Astrocyte of the cerebellum (primary cell): ENCODE data around the gene TIMM17B.
A peak's percentile ranks its signal among the peaks of the same experiment; 100 is the strongest.

Experiments
- DNase-seq: peaks from one replicate; pipeline ENCODE4 v3.0.0-alpha.2; 2011; ENCODE audit warnings: low read depth
- H3K4me3 ChIP-seq: 2 replicates; pipeline ENCODE4 v1.5.1; 2011; ENCODE audit warnings: mild to moderate bottlenecking, low read depth, low read length, moderate library complexity
- in situ Hi-C: cut with HindIII; loops from 2 replicates; pipeline ENCODE4 v1.10.0; 2017; ENCODE audit warnings: low sequenced_read_pairs
- TF ChIP-seq, protein P1 (sequence below): IDR thresholded peaks from 2 replicates; pipeline ENCODE4 v1.5.1; 2012; ENCODE audit warnings: low read length, low read depth, moderate library complexity, mild to moderate bottlenecking; ENCODE audit errors: missing control alignments

TIMM17B gene

DNA sequence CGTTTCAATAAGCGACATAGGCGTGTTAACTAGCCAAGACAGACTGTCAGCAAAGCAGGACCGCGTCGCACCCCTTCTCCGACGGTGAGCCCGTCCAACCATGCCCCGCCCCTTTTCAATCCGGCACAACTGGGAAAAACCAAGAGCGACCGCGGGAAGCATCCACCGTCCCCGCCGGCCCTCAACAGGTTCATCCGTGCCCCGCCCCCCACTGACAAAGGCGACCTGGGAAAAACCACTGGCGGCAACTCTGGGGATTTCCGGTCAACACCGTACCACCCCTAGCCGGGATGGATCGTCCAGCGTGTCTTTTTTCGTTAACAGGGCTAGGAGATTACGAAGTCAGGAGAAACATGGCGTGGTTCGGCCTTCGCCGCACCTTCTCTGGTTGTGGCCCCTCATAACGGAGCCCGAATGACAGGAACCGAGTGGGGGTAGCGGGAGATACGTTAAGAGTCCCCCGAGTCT is 377 bp downstream of the TIMM17B start:
- in situ Hi-C loops = no loop called here
- DNase-seq = no peak
- H3K4me3 ChIP-seq = peak overlapping the region; percentile 77
- TF ChIP-seq, protein P1, sequence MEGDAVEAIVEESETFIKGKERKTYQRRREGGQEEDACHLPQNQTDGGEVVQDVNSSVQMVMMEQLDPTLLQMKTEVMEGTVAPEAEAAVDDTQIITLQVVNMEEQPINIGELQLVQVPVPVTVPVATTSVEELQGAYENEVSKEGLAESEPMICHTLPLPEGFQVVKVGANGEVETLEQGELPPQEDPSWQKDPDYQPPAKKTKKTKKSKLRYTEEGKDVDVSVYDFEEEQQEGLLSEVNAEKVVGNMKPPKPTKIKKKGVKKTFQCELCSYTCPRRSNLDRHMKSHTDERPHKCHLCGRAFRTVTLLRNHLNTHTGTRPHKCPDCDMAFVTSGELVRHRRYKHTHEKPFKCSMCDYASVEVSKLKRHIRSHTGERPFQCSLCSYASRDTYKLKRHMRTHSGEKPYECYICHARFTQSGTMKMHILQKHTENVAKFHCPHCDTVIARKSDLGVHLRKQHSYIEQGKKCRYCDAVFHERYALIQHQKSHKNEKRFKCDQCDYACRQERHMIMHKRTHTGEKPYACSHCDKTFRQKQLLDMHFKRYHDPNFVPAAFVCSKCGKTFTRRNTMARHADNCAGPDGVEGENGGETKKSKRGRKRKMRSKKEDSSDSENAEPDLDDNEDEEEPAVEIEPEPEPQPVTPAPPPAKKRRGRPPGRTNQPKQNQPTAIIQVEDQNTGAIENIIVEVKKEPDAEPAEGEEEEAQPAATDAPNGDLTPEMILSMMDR = no peak

DNA sequence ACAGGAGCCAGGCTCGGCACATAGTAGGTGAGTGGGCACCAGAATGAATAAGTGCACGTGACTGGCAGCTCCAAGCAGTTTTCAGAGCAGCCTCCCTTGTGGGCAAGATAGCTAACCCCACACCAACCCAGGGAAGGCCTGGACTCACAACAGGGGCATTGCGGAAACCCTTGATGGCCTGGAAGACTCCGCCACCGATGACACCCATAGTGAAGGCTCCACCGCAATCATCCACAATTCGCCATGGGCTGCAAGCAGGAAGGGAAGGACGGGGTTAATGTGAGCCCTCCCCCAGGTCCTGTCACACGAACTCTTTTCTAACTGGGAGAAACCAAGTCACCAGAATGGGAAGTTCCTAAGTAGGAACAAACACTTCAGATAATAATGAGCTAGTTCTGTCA is 957 bp downstream of the TIMM17B start:
- H3K4me3 ChIP-seq = peak overlapping the region; percentile 77
- TF ChIP-seq, protein P1 = no peak
- in situ Hi-C loops = no loop called here
- no peak for DNase-seq

DNA sequence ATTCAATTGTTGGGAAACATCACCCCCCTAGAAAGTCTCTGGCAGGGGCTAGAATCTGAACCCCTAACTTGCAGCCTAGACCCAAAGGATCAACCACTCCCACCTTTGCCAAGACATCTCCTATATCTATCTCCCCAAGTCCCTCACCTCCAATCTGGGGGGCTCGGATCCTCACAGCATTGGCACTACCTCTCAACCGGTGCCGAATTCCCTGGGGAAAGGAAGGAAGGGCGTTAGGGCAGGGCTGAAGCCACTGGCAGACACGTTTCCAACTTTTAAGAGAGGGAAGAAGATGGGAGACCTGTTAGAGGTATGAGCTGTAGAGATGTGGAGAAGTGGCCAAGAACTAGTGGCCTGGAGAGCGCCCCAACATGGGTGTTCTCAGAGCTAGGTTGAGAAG is 2.7 kb downstream of the TIMM17B start:
- no peak for DNase-seq
- in situ Hi-C loops = no loop called here
- TF ChIP-seq, protein P1 = no peak
- H3K4me3 ChIP-seq = no peak overlapping the region

DNA sequence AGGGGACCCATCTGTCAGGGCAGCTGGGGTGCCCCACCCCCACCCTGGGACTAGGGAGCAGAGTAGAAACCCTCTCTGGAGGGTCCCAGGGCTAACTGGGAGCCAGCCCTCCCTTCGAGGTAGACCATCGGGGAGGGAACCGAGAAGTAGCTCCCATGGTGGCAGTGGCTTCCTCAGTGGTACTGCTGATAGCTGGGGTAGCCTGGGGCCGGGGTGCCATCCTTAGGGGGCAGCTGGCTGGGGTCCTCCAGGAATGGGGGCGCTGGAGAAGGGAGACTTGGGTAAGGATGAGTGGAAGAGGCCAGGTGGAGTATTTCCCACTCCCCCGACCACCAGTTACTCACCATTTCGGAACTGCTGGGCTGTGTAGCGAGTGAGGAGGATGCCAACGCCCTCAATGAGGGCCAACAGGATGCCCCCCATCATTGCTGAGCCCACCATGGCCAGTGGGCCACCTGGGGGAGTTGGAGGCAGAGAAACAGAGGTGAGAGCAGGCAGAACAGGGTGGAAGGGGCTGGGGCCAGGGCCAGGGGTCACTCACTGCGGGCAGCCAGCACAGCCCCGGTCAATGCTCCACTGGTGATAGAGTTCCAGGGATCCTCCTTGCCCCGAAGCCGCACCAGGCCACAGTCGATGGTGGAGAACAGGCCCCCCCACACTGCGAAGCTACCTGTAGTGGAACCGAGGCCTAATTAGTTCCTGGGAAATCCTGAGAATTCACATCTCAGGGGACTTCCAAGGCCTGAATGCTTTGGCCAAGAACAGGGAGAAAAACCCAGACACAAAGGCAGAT is 3.8 kb downstream of the TIMM17B start:
- no peak for DNase-seq
- TF ChIP-seq, protein P1 = no peak
- in situ Hi-C loops = no loop called here
- H3K4me3 ChIP-seq = no peak overlapping the region

DNA sequence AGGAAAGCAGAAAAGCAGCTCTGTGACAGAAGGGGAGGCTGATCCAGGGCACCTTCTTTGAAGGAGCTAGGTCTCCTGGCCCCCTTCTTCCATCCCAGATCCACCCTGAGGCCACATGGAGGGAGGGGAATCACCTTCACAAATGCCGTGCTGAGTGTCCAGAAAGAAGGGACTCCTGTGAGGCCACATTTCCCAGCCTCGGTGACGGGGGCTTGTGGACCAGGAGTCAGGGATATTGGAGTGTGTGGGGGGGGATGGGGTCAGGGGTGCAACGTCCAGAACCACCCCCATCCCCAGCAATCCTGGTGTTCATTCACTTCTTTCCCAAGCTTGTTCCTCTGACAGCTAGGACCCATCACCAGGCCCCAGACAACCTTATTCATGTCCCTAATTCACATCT is 4.7 kb downstream of the TIMM17B start:
- TF ChIP-seq, protein P1 = no peak
- DNase-seq = no peak
- in situ Hi-C loops = no loop called here
- no peak overlapping the region for H3K4me3 ChIP-seq

DNA sequence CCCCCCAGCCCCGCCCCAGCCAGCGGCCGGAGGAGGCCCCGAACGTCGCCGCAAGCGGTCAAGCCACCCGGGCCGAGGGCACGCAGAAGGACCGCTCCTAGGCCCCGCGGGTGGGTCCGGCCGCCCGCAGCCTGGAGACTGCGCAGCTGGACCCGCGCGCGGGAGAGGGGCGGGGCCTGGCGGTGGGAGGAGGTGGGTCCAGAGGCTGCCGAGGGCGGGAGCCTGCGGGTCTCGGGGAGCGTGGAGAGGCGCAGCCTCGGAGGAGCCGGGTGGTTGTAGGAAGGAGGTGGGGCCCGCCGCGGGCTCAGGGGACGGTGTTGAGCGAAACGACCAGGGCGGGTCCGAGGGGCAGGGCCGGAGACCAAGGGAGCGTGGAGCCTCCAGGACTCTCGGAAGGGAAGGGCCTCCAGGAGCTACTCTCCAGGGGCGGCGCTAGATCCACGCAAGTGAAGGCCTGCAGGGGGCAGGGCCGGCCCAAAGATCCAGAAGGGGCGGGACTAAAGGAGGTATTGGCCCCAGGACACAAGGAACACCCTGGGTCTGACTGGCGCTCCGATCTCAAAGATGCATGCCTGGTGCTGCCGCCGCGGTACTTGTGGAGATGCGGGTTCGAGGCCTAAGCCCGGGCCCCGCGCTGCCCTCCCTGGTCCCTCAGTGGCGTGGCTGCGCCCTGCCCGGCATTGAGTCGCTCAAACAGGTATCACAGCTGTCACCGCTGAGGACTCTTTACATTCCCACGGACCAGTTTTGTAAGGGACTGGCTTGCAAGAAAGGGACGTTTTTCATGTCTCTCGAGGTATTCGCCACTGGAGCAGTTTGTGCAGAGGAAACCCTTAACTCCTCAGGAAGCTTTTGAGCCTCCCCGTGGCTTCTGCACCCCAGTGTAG is 5.9 kb downstream of the TIMM17B start:
- TF ChIP-seq, protein P1 = peak; percentile 48
- in situ Hi-C loops = no loop called here
- H3K4me3 ChIP-seq = peak overlapping the region; percentile 45
- peak; percentile 35 for DNase-seq
